Ecto neural progenitor cell (in vitro differentiated cells): Measurements from ENCODE around the gene NDE1.
A peak's percentile ranks its signal among the peaks of the same experiment; 100 is the strongest.
"Not testable (repeated sequence)": the region's sequence is repeated elsewhere in the genome, so short reads cannot be mapped to it uniquely, and the experiment has no call there.

Source experiments
- DNase-seq: peaks from one replicate; pipeline ENCODE4 v3.0.0-alpha.2; 2018; ENCODE audit warnings: low spot score

NDE1 gene

GRCh38 chr16:15650019-15650697, at the start of gene NDE1:
Gene NDE1 (plus strand): TSS chr16:15650245. CDS start chr16:15664779, 14,534 bp downstream.
- peak; percentile 97 for DNase-seq

- no peak for DNase-seq
These were observed 48.7 kb upstream of the NDE1 start for GRCh38 chr16:15601212-15601879.

GRCh38 chr16:15602285-15603044, 47.6 kb upstream of the NDE1 start:
- DNase-seq = no peak

DNA sequence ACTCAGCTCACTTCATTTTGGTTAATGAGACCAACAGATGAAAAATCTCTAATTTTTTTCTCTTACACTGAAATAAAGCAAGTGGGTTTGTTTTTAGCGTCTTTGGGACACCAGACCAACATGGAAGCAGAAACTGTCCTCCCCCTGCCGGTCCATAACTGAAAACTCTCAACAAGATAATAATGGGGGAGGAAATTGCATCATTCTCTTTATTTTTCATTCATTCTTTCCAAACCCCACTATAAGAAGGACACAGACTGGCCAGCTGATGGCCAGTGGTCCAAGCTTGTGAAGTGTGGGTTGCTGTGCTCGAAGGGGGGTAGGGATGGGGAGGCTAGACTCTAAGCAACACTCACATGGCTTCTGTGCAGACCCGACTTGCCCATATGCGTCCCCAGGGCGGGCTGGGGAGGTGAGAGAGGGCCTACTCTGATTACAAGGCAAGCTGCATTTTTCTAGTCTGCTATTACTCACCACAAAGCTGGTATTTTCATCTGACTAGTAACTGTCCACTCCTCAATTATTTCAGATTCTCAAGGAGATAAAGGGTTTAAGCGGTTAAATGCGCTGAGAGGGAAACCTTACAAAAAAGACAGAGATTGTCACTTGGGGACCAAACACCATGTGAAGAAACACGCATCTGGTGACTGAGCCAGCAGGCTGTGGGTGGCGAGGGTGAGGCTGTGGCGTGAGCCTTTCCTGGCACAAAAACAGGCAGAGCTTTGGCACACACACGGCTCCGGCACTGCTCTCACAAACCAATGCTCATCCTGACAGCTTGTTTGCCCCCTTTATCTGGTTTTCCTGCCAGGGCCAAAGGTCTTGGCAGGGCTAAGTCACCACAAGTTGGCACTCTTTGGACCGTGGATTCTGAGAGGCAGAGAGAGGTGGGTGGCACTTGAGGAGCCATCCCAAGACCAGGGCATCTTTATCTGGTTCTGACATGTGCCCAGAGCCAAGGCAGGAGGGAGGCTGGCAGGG, 45.3 kb upstream of the NDE1 start:
- DNase-seq = no peak

DNA sequence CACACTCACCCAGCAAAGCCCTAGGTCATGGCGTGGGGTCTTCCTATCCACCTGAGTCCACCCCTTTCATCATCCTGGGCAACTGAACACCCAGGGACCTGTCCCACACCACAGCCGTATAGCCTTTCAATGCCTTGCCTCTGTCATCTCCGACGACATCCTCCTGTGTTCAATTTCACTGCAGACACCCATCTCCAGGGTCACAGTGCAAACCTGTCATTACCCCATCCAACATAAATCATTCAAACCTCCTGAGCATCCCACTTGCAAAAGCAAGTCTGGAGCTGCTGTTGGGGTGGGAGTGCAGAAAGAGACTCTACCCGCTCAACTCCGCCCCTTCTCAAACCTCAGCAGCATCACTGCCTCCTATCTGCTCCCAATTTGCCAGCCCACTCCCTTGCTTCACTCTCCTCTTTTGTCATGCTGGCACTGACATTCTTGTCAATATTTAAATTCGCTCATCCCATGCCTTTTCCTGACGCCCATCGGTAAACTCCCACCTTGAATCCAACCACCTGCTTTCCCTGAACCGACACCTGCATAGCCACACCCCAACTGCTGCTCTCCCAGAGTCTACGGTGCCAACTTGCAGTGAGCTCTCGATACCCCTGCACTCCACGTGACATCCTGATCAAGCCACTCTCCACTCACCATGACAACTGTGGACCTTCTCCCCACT, 44.1 kb upstream of the NDE1 start:
- DNase-seq = no peak

- no peak for DNase-seq
These were observed 43.4 kb upstream of the NDE1 start for GRCh38 chr16:15606518-15607220.

GRCh38 chr16:15607221-15607699, 42.8 kb upstream of the NDE1 start:
- not testable (repeated sequence) for DNase-seq

- no peak for DNase-seq
These were observed 42.2 kb upstream of the NDE1 start for GRCh38 chr16:15607700-15608396.

DNA sequence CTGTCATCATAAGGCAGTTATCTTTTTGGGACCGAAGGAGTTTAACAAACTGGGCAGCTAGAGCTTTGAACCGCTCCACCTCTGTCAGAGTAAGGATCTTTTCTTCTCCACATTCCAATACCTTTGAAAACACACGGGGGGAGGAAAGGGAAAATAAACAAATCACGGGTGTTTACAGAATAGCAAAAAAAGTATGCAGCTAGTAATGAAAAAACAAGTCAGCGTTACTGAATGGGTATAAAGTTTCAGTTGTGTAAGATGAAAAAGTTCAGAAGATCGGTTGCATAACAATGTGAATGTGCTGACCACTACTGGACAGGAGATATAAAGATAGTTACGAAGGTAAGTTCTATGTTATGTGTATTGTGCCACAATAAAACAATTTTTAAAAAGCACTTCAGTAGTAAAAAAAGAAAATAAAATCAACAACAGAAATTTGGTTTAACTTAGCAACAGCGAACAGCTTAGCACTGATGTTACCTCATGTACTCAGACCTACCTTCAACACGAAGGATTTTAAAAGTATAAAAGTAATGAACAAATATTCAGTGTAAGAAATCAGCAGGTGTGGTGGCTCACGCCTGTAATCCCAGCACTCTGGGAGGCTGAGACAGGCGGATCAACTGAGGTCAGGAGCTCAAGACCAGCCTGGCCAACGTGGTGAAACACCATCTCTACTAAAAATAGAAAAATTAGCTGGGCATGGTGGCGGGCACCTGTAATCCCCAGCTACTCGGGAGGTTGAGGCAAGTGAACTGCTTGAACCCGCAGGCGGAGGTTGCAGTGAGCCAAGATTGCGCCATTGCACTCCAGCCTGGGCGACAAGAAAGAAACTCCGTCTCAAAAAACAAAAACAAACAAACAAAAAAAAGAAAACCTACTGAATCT, 41.4 kb upstream of the NDE1 start:
- no peak for DNase-seq

DNA sequence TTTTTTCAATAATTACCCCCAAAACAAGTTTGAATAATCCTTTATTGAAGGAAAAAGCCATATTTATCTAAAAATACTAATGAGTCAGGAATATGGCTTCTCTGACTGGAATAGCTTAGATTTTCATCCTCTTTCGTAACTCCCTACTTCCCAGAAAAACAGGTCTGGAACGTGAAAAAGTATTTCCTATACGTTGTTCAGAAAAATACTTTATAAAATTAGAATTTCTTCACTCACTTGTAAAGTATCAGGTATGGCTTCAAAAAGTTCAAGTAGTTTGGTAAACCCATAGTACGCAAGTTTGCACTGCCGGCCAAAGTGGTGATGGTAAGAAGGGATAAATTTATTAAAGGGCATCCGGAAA, 40.8 kb upstream of the NDE1 start:
- no peak for DNase-seq

GRCh38 chr16:15610369-15610871, 39.6 kb upstream of the NDE1 start:
- DNase-seq = no peak

GRCh38 chr16:15611610-15612009, 38.4 kb upstream of the NDE1 start:
- no peak for DNase-seq

DNA sequence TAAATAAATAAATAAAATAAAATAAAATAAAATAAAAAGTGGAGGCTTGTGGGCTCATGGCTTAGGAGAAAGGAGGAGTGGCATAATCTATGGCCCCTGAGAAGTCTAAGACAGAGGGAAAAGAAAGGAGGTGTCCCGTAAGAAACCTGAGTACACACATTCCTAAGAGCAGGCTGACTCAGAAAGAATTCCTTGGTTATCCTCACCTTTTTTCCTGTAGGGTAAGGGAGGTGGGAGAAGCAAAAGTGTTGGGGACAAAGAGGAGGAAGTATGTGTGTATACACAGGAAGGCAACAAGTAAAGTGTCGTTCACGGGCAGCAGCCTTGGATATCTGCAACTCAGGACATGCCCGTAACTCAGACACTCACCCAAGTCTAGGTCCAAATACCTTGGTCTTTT, 36.4 kb upstream of the NDE1 start:
- no peak for DNase-seq

DNA sequence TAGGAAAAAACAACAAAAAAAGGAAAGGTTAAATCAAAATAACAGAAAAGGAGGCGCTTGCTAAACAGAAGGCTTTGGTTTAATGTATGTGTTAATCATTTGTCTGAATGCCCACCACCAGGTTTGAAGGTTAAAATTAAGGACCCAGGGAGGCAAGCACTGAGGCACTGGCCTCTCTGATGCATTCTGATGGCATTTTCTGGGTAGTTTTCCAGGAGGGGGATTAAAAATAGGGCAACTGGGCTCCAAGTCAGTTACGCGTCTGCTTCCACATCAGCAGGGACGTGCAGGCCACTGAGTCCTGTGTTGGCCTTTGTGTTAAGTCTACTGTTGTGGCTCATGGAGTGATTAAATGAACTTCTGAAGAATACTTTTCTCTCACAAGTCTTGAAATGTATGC, 34.0 kb upstream of the NDE1 start:
- DNase-seq = no peak

DNA sequence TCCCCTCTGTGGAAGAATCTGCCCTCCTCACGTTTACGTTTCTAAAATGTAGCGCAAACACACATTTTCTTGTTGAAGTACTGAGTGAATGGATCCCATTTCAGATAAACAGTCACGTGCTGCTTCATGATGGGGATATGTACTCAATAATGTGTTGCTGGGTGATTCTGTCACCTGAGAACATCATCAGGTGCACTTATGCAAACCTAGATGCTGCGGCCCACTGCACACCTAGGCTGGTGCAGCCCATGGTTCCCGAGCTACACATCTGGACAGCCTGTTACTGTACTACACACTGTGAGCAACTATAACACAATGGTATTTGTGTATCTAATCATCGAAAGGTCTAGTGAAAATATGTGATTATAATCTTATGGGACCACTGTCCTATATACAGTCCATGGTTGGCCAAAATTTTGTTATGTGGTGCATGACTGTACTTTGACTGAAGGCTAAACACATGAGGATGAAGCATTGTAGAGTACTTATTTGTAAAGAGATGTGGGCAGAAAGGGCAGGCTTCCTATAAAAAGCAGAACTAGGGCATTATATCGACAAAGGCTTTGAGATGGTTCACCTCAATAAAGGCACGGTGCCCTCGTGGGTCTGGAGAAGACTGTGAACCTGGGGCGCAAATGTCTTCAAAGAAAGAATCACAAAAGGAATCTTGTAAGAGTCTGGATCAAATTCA, 33.4 kb upstream of the NDE1 start:
- DNase-seq = no peak

GRCh38 chr16:15617901-15618300, 32.1 kb upstream of the NDE1 start:
- no peak for DNase-seq

DNA sequence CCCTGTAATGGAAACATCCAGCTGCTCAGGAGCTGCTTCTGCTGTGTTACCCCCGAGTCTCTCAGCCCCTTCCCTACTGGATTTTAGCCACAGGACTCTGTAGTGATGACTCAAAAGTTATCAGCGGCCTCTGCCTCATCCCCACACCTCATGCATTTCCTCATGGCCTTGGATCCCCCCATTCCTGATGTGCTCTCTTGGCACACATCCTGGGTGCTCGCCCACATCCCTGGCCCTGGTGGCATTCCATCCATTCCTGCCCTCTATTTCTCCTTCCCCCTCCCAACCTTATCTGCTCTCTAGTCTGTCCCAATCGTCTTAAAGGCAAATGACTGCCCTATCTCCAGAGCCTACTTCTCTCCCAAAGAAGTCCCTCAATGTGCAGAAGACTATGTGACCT, 31.7 kb upstream of the NDE1 start:
- no peak for DNase-seq

DNA sequence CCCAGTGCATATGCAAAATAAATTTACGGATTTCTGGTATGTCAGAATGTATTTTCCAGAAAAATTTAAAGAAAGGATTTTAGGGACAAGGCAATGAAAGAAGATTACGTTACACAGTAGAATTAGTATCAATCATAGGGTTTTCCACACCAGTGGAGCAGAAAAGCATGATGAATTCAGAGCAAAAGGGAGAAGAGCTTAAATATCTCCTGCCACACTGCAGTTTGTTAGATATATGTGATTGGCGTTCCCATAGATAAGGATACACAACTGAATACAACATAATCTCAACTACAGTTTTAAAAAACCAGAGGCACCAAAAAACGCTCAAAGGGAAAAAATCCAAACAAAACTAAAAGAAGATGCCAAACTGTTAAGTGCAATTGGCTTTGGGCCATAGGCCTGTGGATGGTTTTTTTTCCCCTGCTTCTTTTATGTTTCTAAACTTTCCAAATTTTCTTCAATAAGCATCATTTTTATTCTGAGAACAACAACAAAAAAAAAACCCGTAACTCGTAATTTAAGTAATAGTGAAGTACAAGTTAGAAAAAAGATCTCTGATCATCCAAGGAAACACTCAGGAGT, 29.3 kb upstream of the NDE1 start:
- DNase-seq = no peak
